GM12864 (cell line): ENCODE data around the gene CEACAM3.

ENCODE experiments used
- DNase-seq: peaks from one replicate; pipeline ENCODE4 v3.0.0-alpha.2; 2011; ENCODE audit warnings: low read depth
- H3K4me3 ChIP-seq: 2 replicates; pipeline ENCODE4 v1.5.1; 2011; ENCODE audit warnings: mild to moderate bottlenecking, low read depth, low read length, control low read depth
- TF ChIP-seq, protein P1 (sequence below): IDR thresholded peaks from 2 replicates; pipeline ENCODE4 v1.5.1; 2011; ENCODE audit warnings: low read depth, mild to moderate bottlenecking, moderate library complexity, low read length, control low read depth, inconsistent platforms; ENCODE audit errors: missing control alignments

Gene CEACAM3

DNA sequence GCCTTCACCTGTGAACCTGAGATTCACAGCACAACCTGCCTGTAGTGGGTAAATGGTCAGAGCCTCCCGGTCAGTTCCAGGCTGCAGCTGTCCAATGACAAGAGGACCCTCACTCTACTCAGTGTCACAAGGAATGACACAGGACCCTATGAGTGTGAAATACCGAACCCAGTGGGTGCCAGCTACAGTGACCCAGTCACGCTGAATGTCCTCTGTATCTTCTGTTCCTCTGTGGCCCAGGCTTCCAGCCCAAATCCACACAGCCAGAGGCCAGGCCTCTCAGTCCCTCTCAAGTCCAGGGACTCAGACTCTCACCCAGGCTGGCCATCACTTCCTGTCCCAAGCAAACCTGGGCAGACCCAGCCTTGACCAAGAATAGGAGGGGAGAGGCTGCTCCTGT lies 10.8 kb downstream of the CEACAM3 start:
- TF ChIP-seq, protein P1, sequence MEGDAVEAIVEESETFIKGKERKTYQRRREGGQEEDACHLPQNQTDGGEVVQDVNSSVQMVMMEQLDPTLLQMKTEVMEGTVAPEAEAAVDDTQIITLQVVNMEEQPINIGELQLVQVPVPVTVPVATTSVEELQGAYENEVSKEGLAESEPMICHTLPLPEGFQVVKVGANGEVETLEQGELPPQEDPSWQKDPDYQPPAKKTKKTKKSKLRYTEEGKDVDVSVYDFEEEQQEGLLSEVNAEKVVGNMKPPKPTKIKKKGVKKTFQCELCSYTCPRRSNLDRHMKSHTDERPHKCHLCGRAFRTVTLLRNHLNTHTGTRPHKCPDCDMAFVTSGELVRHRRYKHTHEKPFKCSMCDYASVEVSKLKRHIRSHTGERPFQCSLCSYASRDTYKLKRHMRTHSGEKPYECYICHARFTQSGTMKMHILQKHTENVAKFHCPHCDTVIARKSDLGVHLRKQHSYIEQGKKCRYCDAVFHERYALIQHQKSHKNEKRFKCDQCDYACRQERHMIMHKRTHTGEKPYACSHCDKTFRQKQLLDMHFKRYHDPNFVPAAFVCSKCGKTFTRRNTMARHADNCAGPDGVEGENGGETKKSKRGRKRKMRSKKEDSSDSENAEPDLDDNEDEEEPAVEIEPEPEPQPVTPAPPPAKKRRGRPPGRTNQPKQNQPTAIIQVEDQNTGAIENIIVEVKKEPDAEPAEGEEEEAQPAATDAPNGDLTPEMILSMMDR, result no peak
- DNase-seq, result no peak
- no peak overlapping the region for H3K4me3 ChIP-seq

DNA sequence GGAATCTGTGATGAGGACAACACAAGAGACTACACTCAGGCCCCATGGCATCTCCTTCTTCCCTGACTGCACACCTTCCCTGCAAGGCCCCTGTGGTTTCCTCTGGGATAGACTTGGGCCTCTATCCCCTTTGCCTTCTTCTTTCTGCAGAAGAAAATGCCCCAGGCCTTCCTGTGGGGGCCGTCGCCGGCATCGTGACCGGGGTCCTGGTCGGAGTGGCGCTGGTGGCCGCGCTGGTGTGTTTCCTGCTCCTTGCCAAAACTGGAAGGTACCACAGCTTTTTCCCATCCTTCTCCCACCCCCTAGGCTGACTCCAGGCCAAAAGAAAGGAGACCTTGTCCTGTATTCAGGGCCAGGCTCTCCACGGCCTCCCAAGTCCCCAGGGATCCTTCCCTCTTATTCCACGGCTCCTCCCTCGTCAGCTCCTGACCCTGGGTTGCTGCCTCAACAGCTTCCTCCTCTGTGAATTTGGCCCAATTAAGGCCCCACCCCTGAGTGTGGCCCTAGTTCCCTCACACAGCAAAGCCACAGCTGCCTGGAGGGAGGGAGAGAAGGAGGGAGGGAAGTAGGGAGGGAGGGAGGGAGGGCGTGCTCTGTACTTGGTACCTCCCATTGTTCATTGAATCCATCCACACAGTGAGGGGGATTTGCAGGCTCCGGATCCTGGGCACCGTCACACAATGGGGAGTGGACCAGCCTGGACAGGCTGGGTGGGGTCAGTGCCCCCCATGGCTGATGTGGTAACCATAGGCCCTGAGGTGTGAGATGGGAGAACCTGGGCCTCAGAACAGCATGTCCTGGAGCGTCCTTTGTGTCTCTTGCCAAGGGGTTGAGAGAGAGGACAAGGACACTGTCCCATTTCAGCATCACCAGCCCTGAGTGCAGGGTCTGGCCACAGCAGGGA lies 12.5 kb downstream of the CEACAM3 start:
- no peak overlapping the region for H3K4me3 ChIP-seq
- TF ChIP-seq, protein P1, result no peak
- DNase-seq, result no peak

DNA sequence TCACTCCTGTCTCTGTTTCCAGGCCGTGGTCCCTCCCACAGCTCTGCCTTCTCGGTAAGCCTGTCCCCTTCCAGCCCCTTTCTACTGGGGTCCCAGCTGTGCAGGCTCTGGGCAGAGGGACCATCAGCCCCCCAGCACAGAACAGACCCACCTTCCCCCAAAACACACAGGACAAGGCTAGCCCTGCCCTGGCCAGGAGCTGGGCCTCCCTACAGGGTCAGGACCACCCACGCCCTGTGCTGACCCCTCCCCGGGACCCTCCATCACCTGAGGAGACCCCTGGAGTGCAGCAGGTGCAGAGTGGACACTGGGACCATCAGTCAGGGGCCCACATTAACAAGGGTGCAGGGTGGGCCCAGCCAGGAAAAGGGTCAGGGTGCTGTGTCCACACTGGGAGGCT lies 13.9 kb downstream of the CEACAM3 start:
- H3K4me3 ChIP-seq, result no peak overlapping the region
- TF ChIP-seq, protein P1, result no peak
- no peak for DNase-seq

DNA sequence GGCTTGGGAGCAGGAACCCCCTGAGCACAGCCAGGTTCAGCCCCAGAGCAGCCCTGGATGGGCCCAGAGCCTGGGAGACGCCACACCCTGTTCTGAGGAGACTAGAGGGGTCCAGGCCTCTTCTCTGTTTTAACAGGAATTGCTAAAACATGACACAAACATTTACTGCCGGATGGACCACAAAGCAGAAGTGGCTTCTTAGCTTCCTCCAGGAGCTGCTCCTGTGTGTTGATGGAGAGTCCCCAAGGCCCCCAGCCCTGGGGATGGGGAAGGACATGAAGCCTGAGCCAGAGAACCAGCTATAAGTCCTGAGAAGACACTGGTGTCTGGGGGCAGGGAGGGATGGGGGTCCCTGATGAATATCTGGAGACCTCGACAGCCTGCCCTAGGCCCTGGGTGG lies 14.6 kb downstream of the CEACAM3 start:
- TF ChIP-seq, protein P1, result no peak
- DNase-seq, result no peak
- no peak overlapping the region for H3K4me3 ChIP-seq

DNA sequence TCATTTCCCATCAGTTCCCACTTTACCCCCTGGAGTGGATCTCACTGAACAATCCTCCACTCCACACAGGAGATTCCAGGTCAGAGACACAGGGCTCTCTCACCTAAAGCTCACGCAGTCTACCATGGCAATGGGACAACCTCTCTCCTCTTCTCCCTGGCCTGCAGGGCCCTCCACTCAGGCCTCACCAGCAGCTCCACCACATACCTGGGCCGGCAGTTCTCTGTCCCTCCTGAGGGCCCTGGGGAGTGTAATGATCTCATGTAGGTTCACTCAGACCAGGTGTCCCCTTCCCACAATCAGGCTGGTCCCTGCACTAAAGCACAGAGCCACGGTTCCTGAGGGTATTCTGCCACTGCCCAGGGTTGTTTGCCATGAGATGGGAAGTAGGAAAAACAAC lies 15.6 kb downstream of the CEACAM3 start:
- no peak overlapping the region for H3K4me3 ChIP-seq
- TF ChIP-seq, protein P1, result no peak
- no peak for DNase-seq

DNA sequence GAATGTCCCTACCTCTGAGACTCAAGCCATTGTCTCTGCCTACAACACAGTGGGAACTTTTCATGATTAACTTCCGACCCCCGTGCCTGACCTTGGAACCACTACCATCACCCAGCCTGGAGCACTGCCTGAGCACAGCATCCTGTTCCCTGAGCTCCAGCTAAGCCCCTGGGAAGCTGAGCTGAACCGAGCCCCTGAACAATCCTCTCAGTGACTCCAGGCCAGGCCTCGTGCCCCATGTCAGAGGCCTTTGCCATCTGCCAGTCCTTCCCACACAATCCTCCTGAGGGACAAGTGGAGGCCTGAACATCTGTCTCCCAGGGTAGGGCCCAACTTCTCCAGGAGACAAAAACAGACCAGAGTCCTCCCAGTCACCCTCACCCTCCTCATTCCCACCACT lies 17.5 kb downstream of the CEACAM3 start:
- TF ChIP-seq, protein P1, result no peak
- no peak overlapping the region for H3K4me3 ChIP-seq
- no peak for DNase-seq

DNA sequence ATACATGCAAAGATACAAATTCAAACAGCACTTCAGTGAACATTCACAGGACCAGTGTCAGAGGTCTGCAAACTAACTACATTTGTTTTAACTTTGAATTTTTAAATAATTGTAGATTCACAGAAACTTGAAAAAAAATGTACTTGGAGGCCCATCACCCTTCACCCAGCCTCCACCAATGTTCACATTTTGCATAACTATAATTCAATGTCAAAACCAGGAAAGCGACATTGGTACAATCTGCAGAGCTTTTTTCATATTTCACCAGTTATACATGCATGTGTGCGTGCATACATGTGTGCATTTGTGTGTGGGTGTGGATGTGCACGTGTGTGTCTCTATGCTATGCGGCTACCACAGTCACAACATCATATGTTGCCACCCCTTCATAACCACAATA lies 18.9 kb downstream of the CEACAM3 start:
- TF ChIP-seq, protein P1, result no peak
- H3K4me3 ChIP-seq, result no peak overlapping the region
- no peak for DNase-seq
